BJ (cell line): ENCODE results near the gene CD58. TPM values are rescaled to one million over a fixed set of nuclear protein-coding genes. Genes with fewer than 3 reads are reported as not detected.

Source experiments
- CTCF ChIA-PET: fragments of 350-600 bp; formaldehyde crosslinking; extraction: SDS; loops from one replicate; lab custom pipeline; 2021; ENCODE audit warnings: antibody characterized with exemption, inconsistent platforms; lab: Yijun Ruan, JAX
- POLR2A ChIA-PET: fragments of 300-600 bp; sonication (Branson Sonifier 250); formaldehyde crosslinking; extraction: SDS; loops from one replicate; lab custom pipeline; 2021; ENCODE audit warnings: antibody characterized with exemption; lab: Charles Lee
- DNase-seq: peaks from one replicate; pipeline ENCODE4 v3.0.0-alpha.2; 2011; ENCODE audit warnings: low read depth
- H3K27me3 ChIP-seq: 2 replicates; pipeline ENCODE4 v1.6.0; 2011; ENCODE audit warnings: low read length; ENCODE audit not compliant: control insufficient read depth, insufficient read depth
- H3K36me3 ChIP-seq: 2 replicates; pipeline ENCODE4 v1.5.1; 2011; ENCODE audit warnings: low read length; ENCODE audit not compliant: control insufficient read depth, insufficient read depth
- H3K4me3 ChIP-seq: 2 replicates; pipeline ENCODE4 v1.5.1; 2011; ENCODE audit warnings: low read depth, mild to moderate bottlenecking, control low read depth, low read length
- polyA plus RNA-seq: library from polyadenylated mRNA; depleted of rRNA; stranded (reverse); fragments of >200 nt; gene quantifications from 2 replicates; pipeline ENCODE4 v1.2.3, GENCODE V29; 2011; rRNA removed
- small RNA-seq: library from RNA; depleted of rRNA; stranded (forward); fragments of <200 nt; gene quantifications from one replicate; pipeline ENCODE3, GENCODE V24; 2012; ENCODE audit warnings: low replicate concordance, low read depth; ENCODE audit not compliant: insufficient read length
- TF ChIP-seq, protein P1 (sequence below): IDR thresholded peaks from 2 replicates; pipeline ENCODE4 v1.5.1; 2011; ENCODE audit warnings: low read depth, mild to moderate bottlenecking, control low read depth, inconsistent platforms, low read length, moderate library complexity; ENCODE audit not compliant: insufficient read depth

Gene CD58
- polyA plus RNA-seq, 1 experiment: 11.7 TPM

- DNase-seq: no peak
- ChIA-PET CTCF (interaction anchor here (0.6 to 1.3 kb wide), 3 partner anchors 10 to 328 kb away, joined by 3 to 4 read pairs (median 4); no protein-coding TSS in a partner anchor), POLR2A (no interaction called here)
- H3K27me3 ChIP-seq: peaks cover 4% of the 10 kb centered on the region; the same call in 1 of the 2 replicates
- TF ChIP-seq, protein P1, sequence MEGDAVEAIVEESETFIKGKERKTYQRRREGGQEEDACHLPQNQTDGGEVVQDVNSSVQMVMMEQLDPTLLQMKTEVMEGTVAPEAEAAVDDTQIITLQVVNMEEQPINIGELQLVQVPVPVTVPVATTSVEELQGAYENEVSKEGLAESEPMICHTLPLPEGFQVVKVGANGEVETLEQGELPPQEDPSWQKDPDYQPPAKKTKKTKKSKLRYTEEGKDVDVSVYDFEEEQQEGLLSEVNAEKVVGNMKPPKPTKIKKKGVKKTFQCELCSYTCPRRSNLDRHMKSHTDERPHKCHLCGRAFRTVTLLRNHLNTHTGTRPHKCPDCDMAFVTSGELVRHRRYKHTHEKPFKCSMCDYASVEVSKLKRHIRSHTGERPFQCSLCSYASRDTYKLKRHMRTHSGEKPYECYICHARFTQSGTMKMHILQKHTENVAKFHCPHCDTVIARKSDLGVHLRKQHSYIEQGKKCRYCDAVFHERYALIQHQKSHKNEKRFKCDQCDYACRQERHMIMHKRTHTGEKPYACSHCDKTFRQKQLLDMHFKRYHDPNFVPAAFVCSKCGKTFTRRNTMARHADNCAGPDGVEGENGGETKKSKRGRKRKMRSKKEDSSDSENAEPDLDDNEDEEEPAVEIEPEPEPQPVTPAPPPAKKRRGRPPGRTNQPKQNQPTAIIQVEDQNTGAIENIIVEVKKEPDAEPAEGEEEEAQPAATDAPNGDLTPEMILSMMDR: no peak
- no peaks in the 10 kb centered on the region for H3K36me3 ChIP-seq
- H3K4me3 ChIP-seq: no peak overlapping the region
Observed at GRCh38 chr1:116466810-116467557, 103.8 kb downstream of the CD58 start.

DNA sequence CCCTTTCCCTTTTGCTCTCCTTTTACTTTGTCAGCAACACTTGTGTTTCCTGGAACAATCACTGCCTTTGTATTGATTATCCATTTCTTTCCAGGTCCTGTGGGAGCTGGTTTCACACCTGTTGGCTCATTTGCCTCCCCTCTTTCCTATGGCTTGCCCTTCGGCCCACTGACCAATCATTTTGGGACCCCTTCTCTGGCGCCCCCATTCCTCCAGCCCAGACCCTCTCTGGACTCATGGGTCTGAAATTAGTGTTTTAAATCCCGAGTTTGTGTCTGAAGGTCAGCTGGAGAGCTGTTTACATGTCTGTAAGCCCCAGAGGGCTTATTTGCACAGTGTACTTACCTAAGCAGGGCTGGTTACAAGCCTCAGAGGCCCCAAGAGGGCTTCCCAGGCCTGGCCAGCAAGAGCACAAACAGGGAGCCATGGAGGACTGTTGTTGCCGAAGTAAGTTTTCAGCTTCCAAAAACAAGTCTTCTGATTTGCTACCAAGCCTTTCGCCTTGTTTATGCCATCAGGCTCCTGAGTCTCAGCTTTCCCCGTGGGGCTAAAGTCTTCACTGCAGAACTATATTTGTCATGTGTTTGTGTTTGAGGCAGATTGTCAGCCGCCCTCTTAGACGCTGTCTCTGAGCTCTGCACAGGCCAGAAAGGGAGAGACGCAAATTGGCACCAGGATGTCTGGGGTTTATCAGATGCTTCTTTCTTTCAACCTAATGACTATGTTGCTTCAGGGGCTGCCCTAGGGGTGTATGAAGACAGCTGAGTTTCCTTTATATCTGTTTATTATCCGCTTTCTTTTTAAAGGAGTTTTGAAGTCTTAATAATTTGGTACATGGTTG is 104.8 kb downstream of the CD58 start:
- Histone ChIP-seq H3K36me3 (no peaks in the 10 kb centered on the region), H3K27me3 (peaks cover 4% of the 10 kb centered on the region; the same call in 1 of the 2 replicates), H3K4me3 (no peak overlapping the region)
- CTCF ChIA-PET: no interaction called here
- POLR2A ChIA-PET: no interaction called here
- DNase-seq: no peak
- TF ChIP-seq, protein P1: no peak

DNA sequence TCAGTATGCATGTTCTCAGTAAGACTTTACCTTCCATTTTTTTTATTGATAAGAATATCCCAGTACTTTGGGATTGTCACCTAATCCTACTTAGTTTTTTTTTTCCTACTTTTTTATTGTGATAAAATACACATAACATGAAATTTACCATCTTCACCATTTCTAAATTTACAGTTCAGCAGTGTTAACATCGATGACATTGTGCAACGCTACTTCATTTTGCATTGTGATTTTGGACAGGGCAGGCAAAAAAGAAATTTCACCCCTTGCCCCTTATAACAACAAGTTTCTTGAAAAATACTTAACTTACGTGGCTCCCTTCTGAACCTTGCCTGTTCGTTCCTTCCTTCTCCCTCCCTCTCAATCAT is 105.4 kb downstream of the CD58 start:
- TF ChIP-seq, protein P1: no peak
- POLR2A ChIA-PET: no interaction called here
- CTCF ChIA-PET: no interaction called here

More for the DNA sequence above, 105.4 kb downstream of the CD58 start:
- Histone ChIP-seq H3K27me3 (peaks cover 4% of the 10 kb centered on the region; the same call in 1 of the 2 replicates), H3K4me3 (no peak overlapping the region), H3K36me3 (no peaks in the 10 kb centered on the region)
- DNase-seq: no peak

Small RNAs within 50 kb of the gene (small RNA-seq; reads per million reads assigned to genes)
- not detected for gene MIR548AC

Other genes starting within 250 kb of the CD58 start
- 312 and 392 TPM in 2 replicates for gene ATP1A1, start 197.8 kb downstream of the CD58 start, polyA plus RNA-seq
- gene IGSF3, start 96.7 kb upstream of the CD58 start, polyA plus RNA-seq: 0.10 and 0.15 TPM in 2 replicates
- not detected in 2 replicates for gene CD2, start 183.4 kb upstream of the CD58 start, polyA plus RNA-seq